Neural crest cell (in vitro differentiated cells): ENCODE results near the gene BRAF. TPM values are rescaled to one million over a fixed set of nuclear protein-coding genes. Genes with fewer than 3 reads are reported as not detected.
A peak's percentile ranks its signal among the peaks of the same experiment; 100 is the strongest.
"Not testable (repeated sequence)": the region's sequence is repeated elsewhere in the genome, so short reads cannot be mapped to it uniquely, and the experiment has no call there.

ENCODE experiments used
- DNase-seq: peaks from one replicate; pipeline ENCODE4 v3.0.0; 2021; ENCODE audit warnings: low read depth, mixed read lengths, low spot score
- H3K27ac Mint-ChIP-seq: one replicate; pipeline ENCODE4 v1.8.0; 2021; ENCODE audit warnings: mild to moderate bottlenecking, mixed read lengths; ENCODE audit not compliant: unreplicated experiment
- H3K27me3 Mint-ChIP-seq: 2 replicates; pipeline ENCODE4 v1.8.0; 2021; ENCODE audit warnings: low read depth, mild to moderate bottlenecking, mixed read lengths
- H3K36me3 Mint-ChIP-seq: 2 replicates; pipeline ENCODE4 v1.8.0; 2021; ENCODE audit warnings: low read depth, mild to moderate bottlenecking, mixed read lengths
- H3K4me1 Mint-ChIP-seq: 2 replicates; pipeline ENCODE4 v1.8.0; 2021; ENCODE audit warnings: mixed read lengths
- H3K4me3 Mint-ChIP-seq: one replicate; pipeline ENCODE4 v1.8.0; 2021; ENCODE audit warnings: mild to moderate bottlenecking, mixed read lengths
- H3K9me3 Mint-ChIP-seq: 2 replicates; pipeline ENCODE4 v1.8.0; 2021; ENCODE audit warnings: mixed read lengths
- total RNA-seq: library from RNA; stranded (reverse); gene quantifications from 2 replicates; pipeline ENCODE4 v1.2.1, GENCODE V29; 2021
- TF ChIP-seq, protein P1 (sequence below): fragments of 200-600 bp; sonication (generic); conservative IDR thresholded peaks from 2 replicates; pipeline ENCODE4 v1.5.0; 2021; ENCODE audit warnings: antibody characterized with exemption, mild to moderate bottlenecking

Gene BRAF
- total RNA-seq, 1 donor from 2014 or later: 27.7 TPM

DNA sequence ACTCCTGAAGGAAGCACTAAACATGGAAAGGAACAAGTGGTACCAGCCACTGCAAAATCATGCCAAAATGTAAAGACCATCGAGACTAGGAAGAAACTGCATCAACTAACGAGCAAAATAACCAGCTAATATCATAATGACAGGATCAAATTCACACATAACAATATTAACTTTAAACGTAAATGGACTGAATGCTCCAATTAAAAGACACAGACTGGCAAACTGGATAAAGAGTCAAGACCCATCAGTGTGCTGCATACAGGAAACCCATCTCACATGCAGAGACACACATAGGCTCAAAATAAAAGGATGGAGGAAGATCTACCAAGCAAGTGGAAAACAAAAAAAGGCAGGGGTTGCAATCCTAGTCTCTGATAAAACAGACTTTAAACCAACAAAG, 163.4 kb downstream of the BRAF start:
- H3K4me1 Mint-ChIP-seq, H3K4me3 Mint-ChIP-seq, DNase-seq, H3K27ac Mint-ChIP-seq, H3K27me3 Mint-ChIP-seq, H3K9me3 Mint-ChIP-seq: not testable (repeated sequence)
- H3K36me3 Mint-ChIP-seq: peaks cover 32% of the 10 kb centered on the region

DNA sequence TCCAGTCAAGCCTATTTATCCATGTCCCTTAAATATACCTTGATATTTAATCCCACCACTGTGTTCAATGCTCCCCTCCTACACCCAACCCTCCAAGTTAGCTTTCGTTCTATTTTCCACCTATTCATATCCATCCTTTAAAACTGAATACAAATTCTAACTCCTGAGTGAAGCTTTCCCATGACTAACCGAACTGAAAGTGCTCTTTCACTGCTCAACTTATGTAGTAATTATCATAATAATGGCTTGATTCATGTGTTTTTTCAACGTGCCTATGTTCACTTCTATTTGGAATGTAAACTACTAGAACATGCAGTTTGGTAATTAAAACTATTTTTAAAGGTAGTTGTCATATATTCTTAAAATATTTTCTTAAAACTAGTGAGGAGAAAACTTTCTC, 170.2 kb downstream of the BRAF start:
- H3K27ac Mint-ChIP-seq: peak overlapping the region; percentile 51
- peak overlapping the region; percentile 4 for H3K4me3 Mint-ChIP-seq
- no peaks in the 10 kb centered on the region for H3K9me3 Mint-ChIP-seq
- peaks cover 19% of the 10 kb centered on the region for H3K36me3 Mint-ChIP-seq
- DNase-seq: no peak
- no peaks in the 10 kb centered on the region for H3K27me3 Mint-ChIP-seq
- TF ChIP-seq, protein P1, sequence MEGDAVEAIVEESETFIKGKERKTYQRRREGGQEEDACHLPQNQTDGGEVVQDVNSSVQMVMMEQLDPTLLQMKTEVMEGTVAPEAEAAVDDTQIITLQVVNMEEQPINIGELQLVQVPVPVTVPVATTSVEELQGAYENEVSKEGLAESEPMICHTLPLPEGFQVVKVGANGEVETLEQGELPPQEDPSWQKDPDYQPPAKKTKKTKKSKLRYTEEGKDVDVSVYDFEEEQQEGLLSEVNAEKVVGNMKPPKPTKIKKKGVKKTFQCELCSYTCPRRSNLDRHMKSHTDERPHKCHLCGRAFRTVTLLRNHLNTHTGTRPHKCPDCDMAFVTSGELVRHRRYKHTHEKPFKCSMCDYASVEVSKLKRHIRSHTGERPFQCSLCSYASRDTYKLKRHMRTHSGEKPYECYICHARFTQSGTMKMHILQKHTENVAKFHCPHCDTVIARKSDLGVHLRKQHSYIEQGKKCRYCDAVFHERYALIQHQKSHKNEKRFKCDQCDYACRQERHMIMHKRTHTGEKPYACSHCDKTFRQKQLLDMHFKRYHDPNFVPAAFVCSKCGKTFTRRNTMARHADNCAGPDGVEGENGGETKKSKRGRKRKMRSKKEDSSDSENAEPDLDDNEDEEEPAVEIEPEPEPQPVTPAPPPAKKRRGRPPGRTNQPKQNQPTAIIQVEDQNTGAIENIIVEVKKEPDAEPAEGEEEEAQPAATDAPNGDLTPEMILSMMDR: no peak
- peaks cover 19% of the 10 kb centered on the region for H3K4me1 Mint-ChIP-seq

DNA sequence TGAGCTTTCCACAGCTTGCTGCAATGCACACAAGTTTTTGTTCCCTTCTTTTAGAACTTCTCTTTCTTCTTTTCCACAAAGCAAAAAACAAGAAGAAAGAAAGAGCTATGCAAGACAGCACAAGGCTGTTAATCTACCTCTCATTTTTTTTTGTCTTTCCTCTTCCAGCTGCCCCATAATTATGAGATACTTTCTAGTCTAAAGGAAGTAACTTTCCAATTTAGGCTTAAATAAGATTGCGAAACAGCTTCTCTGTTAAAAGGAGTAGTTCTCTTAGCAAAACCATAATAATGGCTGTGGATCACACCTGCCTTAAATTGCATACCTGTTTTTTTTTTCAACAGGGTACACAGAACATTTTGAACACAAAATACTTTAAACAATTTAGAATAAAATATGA, 172.2 kb downstream of the BRAF start:
- H3K4me1 Mint-ChIP-seq: peaks cover 19% of the 10 kb centered on the region
- TF ChIP-seq, protein P1: no peak
- DNase-seq: no peak
- H3K4me3 Mint-ChIP-seq: no peak overlapping the region
- H3K9me3 Mint-ChIP-seq: no peaks in the 10 kb centered on the region
- no peaks in the 10 kb centered on the region for H3K27me3 Mint-ChIP-seq
- H3K36me3 Mint-ChIP-seq: peaks cover 14% of the 10 kb centered on the region
- no peak overlapping the region for H3K27ac Mint-ChIP-seq

DNA sequence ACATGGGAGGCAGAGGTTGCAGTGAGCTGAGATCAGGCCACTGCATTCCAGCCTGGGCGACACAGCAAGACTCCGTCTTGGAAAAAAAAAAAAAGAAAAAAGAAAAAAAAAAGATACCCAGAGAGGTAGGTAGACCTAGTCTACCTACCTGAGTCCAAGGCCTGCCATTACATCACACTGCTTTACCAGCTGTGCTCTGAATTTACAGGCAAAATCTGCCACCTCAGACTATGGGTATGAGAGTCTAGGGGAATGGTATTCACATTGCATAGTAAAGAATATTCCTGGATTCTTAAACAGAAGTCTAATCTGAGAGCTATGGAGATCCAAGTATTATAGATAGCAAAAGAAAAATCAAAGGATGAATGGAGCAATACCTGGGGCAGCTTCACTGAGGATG, 178.0 kb downstream of the BRAF start:
- TF ChIP-seq, protein P1: no peak
- no peak for DNase-seq
- Mint-ChIP-seq H3K4me3 (no peak overlapping the region), H3K9me3 (no peaks in the 10 kb centered on the region), H3K4me1 (no peaks in the 10 kb centered on the region), H3K27me3 (no peaks in the 10 kb centered on the region), H3K36me3 (peaks cover 11% of the 10 kb centered on the region), H3K27ac (no peak overlapping the region)

DNA sequence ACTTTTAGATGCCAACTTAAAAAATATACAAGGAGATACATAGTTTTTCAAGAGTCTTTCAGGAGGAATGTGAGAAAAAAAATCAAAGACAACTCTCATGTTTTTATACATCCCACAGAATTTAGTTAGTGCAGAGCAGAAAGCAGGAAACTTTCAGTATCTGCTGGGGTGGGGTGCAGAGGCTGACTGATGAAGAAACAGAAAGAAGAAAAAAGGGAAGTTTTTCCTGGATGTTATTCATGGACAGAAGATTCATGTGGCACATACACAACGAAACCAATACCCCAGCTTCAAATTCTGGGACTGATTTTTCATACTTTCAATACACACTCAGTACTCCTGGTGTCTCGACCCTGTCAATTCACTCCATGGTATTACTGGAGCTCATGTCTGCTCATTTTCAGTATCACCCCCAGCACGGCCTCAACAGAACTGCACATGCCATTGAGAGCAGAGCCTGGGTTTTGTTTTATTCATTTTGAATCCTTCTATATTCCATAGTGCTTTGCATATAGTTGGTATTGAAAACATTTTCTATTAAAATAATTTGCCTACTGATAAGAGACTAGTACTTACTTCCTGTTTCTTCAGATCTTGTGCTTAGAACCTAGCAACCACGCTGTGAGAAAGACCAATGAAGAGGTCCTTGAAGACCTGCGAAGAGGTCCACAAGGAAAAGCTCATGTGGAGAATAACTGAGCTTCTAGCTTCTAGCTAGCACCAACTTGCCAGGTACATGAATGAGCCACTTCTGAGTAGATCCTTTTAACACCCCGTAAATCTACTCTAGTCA, 179.3 kb downstream of the BRAF start:
- no peak overlapping the region for H3K4me3 Mint-ChIP-seq
- no peaks in the 10 kb centered on the region for H3K9me3 Mint-ChIP-seq
- no peak for DNase-seq
- peaks cover 11% of the 10 kb centered on the region for H3K36me3 Mint-ChIP-seq
- no peak overlapping the region for H3K27ac Mint-ChIP-seq
- H3K4me1 Mint-ChIP-seq: no peaks in the 10 kb centered on the region
- TF ChIP-seq, protein P1: no peak
- no peaks in the 10 kb centered on the region for H3K27me3 Mint-ChIP-seq

DNA sequence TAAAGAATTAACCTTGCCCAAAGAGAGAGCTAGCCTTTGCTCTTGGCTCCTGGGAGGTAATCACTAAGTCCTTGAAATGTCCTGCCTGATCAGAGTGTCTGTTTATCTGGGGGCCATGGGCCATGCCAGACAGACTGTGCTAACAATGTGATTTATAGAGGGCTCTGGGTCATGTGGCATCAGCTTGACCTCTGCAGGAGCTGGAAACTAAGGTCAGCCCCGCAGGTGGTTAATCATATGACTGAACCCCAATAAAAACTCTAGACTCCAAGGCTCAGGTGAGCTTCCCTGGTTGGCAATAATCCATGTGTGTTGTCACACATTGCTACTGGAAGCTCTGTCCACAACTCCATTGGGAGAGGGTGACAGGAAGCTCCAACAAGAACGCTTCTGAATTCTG, 180.7 kb downstream of the BRAF start:
- no peak for DNase-seq
- Mint-ChIP-seq H3K27me3 (no peaks in the 10 kb centered on the region), H3K9me3 (no peaks in the 10 kb centered on the region), H3K27ac (no peak overlapping the region), H3K36me3 (peaks cover 11% of the 10 kb centered on the region), H3K4me1 (no peaks in the 10 kb centered on the region), H3K4me3 (no peak overlapping the region)
- TF ChIP-seq, protein P1: no peak

DNA sequence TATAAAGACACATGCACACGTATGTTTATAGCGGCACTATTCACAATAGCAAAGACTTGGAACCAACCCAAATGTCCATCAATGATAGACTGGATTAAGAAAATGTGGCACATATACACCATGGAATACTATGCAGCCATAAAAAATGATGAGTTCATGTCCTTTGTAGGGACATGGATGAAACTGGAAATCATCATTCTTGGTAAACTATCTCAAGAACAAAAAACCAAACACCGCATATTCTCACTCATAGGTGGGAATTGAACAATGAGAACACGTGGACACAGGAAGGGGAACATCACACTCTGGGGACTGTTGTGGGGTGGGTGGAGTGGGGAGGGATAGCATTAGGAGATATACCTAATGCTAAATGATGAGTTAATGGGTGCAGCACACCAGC, 181.5 kb downstream of the BRAF start:
- H3K4me3 Mint-ChIP-seq, DNase-seq, H3K27ac Mint-ChIP-seq, H3K27me3 Mint-ChIP-seq, H3K4me1 Mint-ChIP-seq, H3K9me3 Mint-ChIP-seq: not testable (repeated sequence)
- peaks cover 11% of the 10 kb centered on the region for H3K36me3 Mint-ChIP-seq
